OCI-LY7 (cell line): ENCODE results near the gene NBEA.

Experiments
- EZH2phosphoT487 ChIP-seq: fragments of 200-600 bp; sonication (generic); IDR thresholded peaks from 2 replicates; pipeline ENCODE4 v1.6.1; 2018; ENCODE audit warnings: low read depth, borderline replicate concordance, mild to moderate bottlenecking, mixed run types, antibody characterized with exemption, low read length, moderate library complexity, mixed read lengths
- TF ChIP-seq, protein P1 (sequence below): fragments of 200-600 bp; sonication (generic); conservative IDR thresholded peaks from 2 replicates; pipeline ENCODE4 v1.5.1; 2014; ENCODE audit warnings: mild to moderate bottlenecking, antibody characterized with exemption, low read length, moderate library complexity, mixed read lengths

DNA sequence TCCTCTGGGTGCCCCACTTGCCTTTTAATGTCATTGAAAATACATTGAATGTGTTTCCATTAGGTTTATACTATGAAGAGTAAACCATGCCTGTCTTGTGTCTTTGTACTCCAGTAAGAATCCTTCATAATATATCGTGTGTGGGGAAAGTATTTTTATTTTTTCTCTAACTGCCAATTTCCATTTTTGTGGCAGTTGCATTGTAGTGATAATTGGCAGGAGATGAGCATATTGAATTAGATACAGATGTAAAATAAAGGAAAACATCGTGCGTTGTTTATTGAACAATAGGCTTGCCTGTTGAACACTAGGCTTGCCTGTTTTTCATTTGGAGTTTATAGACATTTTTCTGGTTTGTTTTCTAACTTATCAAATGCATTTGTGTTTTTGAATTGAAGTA, 218.8 kb downstream of the NBEA start:
- TF ChIP-seq, protein P1, sequence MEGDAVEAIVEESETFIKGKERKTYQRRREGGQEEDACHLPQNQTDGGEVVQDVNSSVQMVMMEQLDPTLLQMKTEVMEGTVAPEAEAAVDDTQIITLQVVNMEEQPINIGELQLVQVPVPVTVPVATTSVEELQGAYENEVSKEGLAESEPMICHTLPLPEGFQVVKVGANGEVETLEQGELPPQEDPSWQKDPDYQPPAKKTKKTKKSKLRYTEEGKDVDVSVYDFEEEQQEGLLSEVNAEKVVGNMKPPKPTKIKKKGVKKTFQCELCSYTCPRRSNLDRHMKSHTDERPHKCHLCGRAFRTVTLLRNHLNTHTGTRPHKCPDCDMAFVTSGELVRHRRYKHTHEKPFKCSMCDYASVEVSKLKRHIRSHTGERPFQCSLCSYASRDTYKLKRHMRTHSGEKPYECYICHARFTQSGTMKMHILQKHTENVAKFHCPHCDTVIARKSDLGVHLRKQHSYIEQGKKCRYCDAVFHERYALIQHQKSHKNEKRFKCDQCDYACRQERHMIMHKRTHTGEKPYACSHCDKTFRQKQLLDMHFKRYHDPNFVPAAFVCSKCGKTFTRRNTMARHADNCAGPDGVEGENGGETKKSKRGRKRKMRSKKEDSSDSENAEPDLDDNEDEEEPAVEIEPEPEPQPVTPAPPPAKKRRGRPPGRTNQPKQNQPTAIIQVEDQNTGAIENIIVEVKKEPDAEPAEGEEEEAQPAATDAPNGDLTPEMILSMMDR, result no peak
- no peak for TF ChIP-seq EZH2phosphoT487
